Dermis microvascular lymphatic vessel endothelial cell (primary cell): ENCODE results near the gene PLBD2. TPM values are rescaled to one million over a fixed set of nuclear protein-coding genes. Genes with fewer than 3 reads are reported as not detected.

Experiments used
- DNase-seq, 2 donors: peaks; one replicate each; pipeline versions ENCODE4 v3.0.0 to v3.0.0-alpha.2; 2010; ENCODE audit warnings: low read depth in 2 of 2
- total RNA-seq: library from RNA; depleted of rRNA; stranded (reverse); fragments of >200 nt; gene quantifications from 2 replicates; pipeline ENCODE4 v1.2.1, GENCODE V29; 2014

Gene PLBD2
- total RNA-seq, 1 donor from 2014 or later = 16.7 TPM

DNA sequence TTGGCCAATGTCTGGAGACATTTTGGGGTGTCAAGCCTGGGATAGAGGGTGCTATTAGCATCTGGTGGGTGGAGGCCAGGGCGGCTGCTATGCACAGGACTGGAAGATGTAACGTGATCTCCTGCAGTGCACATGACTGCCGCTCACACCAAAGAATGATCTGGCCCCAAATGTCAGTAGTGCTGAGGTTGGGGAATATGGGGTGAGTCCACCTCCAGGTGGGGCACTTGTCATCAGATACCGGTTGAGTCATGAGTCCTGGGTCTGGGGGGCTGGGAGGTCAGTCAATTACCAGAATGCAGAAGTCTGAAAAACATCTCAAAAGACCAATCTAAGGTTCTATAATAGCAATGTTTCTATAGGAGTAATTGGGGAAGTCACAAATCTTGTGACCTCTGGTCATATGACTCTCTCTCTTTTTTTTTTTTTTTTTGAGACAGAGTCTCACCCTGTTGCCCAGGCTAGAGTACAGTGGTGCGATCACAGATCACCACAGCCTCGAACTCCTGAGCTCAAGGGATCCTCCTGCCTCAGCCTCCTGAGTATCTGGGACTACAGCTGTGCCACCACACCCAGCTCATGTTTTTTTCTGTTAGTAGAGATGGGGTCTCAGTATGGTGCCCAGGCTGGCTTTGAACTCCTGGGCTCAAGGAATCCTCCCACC, 57.8 kb downstream of the PLBD2 start:
- DNase-seq = no peak

DNA sequence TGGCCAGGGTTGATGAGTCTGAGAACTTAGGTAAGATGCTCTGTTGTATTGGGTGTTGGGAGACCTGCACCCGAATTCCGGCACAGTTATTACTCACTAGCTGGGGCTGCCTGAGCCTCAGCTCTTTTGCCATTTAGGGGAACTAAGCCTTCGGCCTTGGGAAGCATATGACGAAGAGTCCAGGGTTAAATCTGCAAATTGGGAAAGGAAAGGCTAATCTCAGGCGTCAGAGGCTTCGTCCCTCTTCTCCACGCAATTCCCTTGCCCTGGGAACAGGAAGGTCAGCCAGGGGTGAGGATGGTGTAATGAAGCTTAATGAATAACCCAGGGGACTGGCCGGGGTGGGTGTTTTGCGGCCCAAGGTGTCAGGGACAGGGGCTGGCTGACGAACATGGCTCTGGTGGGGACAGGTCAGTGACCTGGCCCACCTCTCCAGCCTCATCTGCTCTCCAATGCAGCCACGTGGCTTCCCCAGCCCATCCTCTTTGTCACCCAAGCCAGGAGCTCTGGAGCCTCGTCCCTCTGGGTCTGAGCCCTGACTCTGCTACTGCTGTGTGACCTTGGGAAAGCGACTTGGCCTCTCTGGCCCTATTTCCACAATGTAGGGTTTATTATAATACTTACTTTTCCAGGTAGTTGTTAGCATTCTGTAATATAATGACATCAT, 60.0 kb downstream of the PLBD2 start:
- no peak for DNase-seq

DNA sequence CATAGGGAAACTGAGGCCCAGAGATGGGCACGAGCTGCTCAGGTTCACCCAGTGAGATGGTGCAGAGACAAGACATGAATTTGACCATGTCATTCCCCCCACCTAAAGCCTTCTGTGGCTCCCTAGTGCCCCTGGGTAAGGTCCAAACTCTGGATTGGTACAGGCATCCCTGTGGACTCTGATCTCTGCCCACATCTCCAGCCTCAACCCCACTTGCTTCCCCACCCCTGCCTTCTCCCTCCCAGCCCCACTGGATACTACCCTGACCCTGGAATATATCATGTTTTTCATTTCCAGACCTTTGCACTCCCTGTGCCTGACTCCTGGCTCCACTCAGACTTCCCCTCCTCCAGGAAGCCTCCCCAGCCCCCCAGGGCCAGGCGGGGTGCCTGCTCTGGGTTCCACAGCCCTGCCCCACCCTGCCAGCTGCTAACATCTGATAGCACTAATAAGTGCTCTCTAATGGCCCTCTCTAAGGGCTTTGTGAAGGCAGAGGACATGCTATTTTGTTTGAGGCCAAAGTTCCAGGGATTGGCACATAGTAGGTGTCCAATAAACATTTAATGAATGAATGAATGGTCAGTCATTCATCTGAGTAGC, 62.7 kb downstream of the PLBD2 start:
- no peak for DNase-seq

DNA sequence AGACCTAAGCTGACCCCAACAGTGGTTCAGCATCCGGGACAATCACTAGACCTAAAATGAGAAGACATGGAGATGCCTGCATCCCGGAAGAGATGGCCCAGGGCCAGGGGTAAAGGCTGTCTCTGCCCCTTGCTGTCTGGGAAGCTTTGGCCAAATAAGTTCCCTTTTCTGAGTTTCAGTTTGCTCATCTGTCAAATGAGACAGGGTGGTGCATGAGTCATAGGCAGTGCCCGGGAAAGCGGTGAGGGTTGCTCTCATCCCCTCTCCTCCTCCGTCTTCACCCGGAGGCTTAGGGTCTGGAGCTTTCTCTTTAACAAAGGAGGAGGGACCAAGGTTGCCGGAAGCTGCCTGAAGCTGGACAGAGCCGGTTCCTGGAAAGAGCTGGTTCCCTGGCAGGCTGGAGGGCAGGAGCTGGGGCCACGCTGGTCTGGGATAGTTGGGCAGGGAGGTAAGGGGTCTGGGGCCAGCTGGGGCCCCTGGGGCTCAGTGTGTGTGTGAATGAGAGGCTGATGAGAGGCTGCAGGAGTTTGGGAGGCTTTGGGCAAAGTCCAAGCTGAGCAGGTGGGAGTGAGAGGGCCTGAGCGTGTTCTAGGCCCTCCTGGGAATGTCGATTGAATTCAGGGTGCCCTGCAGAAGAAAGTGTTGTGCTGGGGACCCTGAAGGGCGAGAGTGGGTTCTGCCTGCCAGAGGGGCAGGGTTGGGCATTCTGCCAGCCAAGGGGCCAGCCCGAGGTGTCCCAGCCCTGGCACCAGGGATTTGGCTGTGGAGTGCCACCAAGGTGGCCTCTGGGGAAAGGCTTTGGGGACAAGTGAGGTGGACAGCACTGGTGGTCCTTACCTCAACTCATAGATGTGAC, 63.9 kb downstream of the PLBD2 start, which contains the start of gene SDSL:
TSS of gene SDSL (plus strand) at position 351 of the 856 bp plus-strand sequence. CDS start 5,603 bp downstream, outside the sequence.
- DNase-seq = peak; percentile 10 to 52

DNA sequence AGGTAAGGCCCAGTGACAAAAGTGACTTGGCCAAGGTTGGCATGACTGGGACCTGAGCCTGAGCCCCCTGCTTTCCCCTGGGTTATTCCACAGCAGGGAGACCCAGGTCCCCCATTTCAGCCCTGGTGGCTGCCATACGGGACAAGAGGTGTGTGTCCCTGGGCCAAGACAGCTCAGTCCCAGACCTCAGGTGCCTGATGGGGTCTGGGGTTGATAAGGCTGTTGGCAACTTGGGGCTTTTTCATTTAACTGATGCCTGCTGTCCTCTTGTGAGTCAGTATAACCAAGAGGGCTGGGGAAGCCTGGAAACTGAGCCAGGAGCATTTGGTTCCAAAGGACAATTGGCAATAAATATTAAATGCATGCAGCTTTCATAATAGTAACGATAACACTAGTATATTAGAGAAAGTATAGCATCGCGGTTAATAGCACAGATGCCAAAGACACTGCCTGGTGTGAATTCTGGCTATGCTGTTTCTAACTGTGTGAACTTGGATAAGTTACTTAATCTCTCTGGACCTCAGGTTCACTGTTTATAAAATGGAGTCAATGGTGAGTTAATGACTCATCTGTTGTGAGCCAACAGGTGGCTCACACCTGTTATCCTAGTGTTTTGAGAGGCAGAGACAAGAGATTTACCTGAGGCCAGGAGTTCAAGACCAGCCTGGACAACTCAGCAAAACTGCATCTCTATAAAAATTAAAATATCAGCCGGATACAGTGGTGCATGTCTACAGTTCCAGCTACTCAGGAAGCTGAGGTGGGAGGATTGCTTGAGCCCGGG, 64.7 kb downstream of the PLBD2 start:
- DNase-seq = no peak

DNA sequence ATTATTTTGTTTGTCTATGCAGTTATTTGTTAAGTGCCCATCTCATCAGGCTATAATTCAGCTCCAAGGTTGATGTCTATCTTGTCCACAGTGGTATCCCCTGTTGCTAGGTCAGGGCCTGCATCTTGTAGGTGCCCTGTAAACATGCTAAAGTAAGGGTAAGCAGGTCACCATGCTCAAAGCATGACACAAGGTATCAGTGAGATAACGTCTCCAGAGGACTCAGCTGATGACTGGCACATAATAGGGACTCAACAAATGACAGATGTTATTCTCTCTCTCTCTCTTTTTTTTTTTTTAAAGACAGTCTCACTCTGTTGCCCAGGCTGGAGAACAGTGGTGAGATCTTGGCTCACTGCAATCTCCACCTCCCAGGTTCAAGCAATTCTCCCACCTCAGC, 66.1 kb downstream of the PLBD2 start:
- DNase-seq = no peak

DNA sequence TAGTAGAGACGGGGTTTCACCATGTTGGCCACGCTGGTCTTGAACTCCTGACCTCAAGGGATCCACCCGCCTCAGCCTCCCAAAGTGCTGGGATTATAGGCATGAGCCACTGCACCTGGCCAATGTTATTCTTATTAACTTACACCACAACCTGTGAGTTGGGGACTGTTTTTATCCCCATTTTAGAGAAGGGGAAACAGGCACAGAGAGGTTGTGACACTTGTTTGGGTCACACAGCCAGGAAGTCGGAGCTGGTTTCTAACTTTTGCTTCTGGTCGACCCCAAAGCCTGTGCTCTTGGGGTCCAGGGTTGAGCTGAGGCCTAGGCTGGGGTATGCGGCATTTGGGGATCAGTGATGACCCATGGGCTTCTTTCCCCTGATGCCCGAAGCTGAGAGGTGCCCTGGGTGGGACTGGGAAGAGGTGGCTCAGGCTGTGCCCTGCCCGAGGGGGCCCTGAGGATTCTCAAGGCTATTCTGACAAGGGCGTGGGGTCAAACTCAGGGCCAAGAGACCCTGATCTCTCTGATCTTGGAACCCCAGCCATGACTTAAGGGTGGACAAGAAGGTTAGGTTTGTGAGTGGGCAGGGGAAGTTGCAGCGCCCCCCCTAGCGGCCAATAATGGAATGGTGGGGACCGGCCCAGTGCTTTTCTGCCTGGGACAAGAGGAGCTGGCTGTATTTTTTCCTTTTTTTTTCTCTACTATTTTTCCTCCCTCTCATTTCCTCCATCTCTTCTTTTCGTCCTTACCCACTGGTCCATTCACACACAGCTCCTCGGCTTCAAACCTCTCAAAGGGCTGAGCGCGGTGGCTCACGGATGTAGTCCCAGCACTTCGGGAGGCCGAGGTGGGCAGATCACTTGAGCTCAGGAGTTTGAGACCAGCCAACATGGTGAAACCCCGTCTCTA, 66.8 kb downstream of the PLBD2 start:
- peak; percentile 14 to 57 for DNase-seq

DNA sequence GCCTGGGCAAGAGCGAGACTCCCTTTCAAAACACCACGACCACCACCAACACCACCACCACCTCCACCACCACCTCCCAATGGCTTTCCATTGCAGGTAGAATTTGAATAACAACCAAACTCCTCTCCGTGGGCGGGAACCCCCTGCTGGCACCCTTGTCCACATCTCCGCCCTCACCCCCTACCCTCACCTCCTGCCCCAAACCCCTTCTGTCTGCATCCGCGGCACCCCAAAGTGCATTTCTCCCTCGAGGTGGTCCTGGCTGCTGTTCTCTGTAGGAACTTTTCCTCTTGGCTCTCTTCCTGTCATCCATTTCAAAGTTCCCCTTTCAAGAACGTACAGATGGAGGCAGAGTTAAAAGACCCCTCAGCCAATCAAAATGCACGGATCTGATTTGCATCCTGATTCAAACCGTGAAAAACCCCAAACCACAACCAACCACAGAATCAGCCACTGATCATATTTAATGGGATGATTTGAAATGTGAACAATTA, 67.6 kb downstream of the PLBD2 start:
- DNase-seq = no peak

DNA sequence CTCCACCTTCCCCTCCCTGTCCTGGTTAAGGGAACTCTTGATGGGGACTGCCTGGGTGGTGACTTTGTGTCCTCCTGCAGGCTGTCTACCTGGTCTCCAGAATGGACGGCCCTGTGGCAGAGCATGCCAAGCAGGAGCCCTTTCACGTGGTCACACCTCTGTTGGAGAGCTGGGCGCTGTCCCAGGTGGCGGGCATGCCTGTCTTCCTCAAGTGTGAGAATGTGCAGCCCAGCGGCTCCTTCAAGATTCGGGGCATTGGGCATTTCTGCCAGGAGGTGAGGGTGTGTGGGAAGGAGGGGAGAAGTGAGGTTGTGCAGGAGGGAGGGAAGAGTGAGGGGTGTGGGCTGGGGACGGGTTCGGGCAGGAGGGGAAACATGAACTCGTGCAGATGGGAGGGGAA, 69.5 kb downstream of the PLBD2 start:
- DNase-seq = no peak

DNA sequence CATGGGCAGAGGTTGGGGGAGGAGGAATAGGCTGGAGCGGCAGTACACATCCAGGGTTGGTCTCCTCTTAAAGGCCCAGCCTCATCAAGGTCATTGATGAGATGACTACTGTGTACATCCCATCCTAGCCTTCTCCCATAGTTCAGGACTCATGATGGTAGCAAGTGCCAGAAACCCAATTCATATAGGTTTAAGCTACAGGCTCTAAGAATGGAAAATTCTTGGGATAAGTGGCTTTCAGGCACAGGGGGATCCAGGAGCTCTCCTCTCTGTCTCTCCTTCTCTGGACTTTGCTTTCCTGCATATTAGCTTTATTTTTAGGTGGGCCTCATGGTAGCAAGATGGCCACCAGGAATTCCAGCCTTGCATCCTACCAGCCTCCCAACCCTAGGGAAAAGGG, 70.1 kb downstream of the PLBD2 start:
- DNase-seq = no peak

DNA sequence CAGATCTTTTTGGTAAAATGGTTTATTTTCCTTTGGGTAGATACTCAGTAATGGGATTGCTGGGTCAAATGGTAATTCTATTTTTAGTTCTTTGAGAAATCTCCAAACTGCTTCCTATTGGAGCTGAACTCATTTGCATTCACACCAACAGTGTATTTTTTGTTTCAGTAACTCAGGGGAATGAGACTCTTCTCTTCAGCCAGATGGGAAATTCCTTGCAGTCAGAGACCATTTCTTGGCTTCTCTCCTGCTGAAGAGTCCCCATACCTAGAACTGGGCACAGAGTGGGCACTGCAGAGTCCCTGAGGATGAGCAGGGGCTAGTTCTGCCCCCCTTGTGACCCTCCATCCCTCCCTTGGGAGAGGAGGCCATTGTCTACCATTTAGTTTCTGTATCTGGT, 74.6 kb downstream of the PLBD2 start:
- DNase-seq = no peak

DNA sequence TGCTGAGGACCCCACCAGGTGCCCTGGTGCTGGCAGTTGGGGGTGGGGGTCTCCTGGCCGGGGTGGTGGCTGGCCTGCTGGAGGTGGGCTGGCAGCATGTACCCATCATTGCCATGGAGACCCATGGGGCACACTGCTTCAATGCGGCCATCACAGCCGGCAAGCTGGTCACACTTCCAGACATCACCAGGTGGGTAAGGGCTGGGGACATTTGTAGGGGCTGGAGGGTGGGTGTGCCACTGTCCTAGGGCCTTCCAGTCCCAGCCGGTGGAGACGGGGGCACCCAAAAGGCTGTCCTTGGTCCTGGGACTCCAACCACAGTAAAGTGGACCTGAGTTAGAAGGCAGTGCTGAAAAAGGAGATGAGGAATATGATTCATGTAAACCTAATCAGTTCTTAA, 77.0 kb downstream of the PLBD2 start:
- no peak for DNase-seq

DNA sequence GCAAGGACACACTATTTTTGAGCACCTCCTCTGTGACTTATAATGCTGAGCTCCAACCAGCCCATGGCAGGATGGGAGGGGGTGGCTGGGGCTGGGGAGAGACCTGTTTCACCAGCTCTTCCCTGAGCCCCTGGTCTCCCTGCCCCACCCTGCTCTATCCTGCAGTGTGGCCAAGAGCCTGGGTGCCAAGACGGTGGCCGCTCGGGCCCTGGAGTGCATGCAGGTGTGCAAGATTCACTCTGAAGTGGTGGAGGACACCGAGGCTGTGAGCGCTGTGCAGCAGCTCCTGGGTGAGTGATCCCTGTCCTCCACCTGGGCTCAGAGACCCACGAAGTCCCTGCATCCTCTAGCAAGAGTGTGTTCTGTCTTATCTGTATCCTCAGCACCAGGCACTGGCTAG, 78.2 kb downstream of the PLBD2 start:
- DNase-seq = no peak

DNA sequence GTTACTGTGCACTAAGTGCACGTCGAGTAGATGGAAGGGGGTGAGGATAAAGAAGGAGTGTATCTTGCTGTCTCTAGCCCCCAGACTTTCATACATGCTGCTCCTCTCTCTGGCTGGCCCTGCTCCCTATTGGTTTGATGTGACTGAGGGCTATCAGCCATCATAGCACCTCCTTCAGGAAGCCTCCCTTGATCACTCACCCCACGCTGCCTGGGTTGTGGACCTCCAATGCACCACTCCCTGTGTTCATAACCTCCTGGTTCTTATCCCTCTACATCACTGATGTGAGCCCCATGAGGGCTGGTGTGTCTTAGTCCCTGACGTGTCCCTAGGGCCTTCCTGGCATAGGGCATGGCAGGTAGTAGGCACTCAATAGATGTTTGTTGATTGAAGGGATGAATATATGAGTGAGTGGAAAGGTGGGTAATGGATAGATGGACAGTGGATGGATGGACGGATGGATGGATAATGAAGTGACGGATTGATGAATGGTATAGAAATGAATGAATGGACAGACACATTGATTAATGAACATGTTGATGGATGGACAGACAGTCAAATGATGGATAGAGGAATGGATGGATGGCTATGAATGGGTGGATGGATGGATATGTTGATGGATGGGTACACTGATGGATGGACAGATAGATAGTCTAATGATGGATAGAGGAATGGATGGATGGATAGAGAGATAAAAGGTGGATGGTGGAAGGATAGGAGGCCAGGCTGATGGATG, 78.8 kb downstream of the PLBD2 start:
- DNase-seq = no peak

DNA sequence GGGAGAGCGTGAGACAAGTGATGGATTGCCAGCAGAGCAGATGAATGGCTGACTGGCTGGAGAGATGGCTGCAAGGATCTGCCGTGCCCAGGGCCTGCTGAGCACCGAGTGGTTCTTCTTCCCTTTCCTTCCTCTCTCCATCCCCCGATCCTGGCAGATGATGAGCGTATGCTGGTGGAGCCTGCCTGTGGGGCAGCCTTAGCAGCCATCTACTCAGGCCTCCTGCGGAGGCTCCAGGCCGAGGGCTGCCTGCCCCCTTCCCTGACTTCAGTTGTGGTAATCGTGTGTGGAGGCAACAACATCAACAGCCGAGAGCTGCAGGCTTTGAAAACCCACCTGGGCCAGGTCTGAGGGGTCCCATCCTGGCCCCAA, 79.3 kb downstream of the PLBD2 start:
- no peak for DNase-seq

DNA sequence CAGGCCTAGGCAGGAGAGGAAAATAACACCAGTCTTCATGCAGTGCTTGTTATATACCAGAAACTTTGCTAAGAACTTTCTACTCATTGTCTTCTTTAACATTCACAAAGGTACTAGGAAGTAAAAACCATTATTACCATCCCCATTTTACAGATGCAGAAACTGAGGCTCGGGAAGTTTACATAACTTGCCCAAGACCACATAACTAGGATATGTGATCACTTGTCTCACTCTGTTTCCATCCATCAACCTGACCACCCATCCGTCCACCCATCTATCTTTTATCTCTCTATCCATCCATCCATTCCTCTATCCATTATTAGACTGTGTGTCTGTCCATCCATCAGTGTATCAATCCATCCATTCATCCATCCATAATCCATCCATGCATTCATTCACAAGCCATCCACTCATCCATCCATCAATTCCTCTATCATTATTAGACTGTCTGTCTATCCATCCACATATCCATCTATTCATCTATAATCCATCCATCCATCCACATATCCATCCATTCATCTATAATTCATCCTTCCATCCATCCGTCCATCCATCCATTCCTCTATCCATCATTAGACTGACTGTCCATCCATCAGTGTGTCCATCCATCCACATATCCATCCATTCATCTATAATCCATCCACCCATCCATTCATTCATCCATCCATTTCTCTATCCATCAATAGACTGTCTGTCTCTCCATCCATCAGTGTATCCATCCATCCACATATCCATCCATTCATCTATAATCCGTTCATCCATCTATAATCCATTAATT, 80.3 kb downstream of the PLBD2 start:
- no peak for DNase-seq

DNA sequence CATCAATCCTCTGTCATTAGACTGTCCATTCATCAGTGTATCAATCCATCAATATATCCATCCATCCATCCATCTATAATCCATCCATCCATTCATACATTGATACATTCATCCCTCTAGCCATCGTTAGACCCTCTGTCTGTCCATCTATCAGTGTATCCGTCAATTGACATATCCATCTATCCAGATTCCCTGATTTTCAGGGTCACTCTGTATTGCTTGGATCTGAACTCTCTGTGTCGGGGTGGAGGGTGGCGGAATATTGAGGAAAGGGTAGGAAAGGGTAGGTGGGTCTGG, 80.9 kb downstream of the PLBD2 start:
- DNase-seq = no peak

DNA sequence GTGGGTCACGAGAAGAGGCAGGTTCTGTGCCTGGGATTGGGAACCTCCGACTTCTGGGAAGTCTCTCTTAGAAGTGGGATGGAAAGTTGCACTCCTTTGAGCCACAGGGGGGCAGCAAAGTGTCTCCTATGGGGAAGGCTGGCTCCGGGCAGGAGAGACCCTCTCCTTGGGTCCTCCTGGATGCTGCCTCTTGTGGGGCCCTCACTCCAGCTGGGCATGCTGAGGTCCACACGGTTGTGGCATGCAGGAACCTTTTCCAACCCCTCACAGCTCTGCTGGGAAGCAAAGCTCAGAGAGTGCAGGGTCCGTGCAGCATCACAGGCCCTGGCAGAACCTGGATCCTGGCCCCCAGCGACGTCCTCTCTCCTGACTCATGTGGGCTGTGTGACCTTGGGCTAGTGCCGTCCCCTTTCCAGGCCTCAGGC, 81.2 kb downstream of the PLBD2 start:
- DNase-seq = peak; percentile 5 to 51

DNA sequence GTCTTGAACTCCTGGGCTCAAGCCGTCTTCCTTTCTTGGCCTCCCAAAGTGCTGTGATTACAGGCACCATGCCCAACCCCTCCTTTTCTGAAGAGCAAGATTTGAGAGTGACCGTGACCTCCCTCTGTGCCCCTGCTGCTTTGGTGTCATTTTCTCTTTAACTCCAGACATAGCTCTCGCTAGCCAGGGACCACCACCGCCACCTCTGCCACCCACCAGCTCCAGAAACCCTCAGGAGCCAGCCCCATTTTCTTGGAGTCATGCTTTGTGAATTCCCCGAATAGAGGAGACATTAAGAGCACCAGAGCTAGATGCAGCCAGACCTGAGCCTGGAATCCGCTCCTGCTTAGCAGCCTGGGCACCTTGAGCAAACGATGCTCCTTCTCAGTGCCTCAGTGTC, 81.9 kb downstream of the PLBD2 start:
- no peak for DNase-seq
